NCI-H2196 (cell line): ENCODE data around the gene FGR.
A peak's percentile ranks its signal among the peaks of the same experiment; 100 is the strongest.
"Not testable (repeated sequence)": the region's sequence is repeated elsewhere in the genome, so short reads cannot be mapped to it uniquely, and the experiment has no call there.

Experiments used
- DNase-seq: peaks from one replicate; lab custom pipeline; 2025; ENCODE audit not compliant: unreplicated experiment; lab: John Stamatoyannopoulos, UW

The FGR gene

DNA sequence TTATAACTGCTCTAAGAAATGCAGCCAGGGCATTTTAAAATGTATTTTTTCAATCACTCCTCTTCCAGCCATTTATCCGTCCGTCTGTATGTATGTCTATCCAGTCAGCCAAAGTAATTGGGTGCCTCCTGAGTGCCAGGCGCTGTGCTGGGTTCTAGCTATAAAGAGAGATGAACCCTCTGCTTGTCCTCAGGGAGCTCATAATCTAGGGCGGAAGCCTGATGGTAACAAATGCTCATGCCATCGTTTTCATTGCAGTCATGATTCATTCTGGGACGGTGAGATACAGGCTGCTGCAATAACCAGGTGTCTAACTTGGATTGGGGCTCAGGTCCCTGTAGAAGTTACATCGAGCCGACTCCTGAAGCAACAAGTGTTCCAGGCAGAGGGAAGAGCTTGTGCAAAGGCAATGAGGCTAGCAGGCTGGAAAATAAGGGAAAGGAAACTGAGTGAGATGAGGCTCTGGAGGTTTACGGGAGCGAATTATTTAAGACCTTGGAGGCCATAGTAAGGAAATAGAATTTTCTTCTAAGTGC, 25.4 kb upstream of the FGR start:
- no peak for DNase-seq

DNA sequence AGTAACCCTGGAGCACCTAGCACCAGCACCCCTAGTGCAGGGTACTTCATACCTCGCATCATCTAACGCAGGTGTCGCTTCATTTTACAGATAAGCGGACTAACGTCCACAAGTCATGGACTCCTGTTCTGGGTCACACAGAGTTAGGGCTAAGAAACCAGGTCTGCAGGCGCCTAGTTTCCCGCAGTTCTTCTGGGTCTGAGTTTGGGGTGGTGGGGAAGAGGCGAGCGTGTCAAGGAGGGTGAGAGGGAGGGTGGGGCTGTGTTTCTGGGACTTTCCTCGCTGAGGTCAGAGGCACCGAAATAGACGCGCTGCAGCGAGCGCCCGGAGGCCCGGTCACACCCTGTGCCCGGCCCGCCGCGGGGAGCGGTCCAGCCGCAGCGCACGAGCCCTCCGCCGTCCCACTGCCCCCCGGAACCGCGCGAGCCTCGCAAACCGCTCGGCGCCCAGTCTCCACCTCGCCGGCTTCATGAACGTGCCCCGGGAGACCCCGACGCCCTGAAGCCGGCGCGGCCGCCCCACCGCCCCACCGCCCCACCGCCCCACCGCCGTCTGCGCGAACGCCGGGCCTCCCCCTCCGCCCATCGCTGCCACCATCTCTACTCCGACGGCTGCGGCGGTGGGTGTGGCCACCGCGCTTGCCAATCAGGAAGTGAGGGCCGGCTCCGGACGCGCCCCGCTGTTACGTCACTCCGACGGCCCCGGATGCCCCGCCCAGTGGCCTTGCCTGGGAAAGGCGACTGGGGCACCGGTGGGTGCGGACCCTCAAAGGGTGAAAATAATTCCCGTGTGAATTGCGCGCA, 24.7 kb upstream of the FGR start:
- peak; percentile 92 for DNase-seq

DNA sequence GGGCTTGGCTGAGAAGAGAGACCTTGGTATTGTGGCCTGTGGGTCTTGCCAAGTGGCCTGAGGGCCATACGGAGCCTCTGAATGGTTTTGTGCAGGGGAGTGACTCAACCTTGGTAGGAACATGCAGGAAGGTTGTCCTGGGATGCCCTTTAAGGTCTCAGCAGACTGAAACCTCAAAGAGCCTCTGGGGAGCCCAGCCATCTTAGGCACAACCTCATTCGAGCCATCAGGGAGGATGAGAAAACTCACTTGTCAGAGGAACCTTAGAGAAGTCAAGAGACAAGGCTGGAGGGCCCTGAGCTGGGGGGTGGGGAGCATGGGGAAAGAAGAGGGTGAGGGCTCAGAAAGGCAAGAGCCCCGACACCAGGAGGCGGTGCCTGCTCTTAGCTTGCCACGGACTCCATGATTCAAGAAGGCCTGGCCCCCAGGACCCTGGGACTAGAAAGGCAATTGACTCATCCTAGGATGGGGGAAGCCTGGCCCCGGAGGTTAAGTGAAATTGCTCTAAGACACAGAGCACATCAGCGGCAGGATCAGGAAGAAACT, 24.0 kb upstream of the FGR start:
- DNase-seq: no peak

DNA sequence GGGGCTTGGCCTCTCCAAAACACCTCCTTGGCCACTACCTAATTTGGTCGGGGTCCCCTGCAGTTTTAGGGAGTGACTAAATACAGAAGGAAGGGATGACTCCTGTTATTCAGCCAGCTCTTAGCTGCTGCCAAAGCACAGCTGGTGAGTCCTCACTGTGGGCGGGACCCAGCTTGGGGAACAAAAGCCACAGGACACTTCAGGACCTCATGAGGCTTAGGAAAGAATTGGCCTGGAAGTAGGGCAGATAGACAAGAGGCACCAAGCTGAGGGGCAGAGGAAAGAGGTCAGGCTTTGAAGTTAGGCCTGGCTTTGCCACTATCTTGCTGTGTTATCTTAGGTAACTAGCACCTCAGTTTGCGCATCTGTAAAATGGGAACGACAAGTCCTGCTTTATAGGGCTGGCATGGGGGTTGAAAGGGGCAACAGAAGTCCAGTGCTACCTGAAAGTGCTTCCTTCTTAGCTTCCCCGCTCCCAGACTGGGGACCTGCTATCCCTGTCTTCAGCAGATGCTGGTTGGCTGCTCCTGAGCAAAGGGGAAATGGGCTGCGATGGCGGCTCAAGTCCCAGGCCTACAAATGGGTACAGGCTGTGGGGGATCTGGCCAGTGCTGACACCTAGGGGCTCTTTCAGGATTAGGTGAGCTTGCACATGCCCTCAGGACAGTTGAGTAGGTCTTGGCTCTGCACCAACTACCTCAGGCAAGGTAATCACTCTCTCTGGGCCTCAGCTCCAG, 21.3 kb upstream of the FGR start:
- DNase-seq: peak; percentile 28

DNA sequence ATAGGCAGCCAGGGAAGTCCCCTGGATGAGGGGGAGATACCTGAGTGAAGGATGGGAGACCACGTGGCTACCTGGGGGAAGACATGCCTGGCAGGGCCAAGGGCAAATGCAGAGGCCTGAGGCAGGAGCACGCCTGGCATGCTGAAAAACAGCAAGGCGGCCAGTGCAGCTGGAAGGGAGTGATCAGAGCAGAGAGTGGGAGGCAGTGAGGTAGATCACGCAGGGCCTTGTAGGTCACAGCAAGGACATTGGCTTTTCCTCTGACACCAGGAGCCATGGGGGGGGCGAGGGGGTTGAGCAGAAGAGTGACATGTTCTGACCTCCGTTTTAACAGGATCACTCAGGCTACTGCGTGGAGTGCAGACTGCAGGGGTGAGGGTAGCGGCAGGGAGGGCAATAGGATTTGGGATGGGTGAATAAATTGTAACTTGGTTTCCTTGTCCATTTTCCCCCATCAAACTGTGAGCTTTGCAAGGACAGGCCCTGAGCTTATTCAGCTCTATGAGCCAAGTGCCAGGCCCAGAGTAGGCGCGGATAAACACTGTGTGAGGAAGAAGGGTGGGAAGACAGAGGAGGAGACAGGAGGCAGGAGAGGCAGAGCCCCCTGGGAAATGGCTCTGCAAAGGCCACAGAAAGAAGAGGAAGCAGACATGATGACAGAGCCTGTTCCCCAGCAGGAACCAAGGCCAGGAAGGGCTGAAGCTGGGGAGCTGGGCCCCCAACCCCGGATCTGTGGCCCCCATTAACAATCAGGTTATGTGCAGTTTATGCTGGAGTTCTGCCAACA, 20.4 kb upstream of the FGR start:
- no peak for DNase-seq

DNA sequence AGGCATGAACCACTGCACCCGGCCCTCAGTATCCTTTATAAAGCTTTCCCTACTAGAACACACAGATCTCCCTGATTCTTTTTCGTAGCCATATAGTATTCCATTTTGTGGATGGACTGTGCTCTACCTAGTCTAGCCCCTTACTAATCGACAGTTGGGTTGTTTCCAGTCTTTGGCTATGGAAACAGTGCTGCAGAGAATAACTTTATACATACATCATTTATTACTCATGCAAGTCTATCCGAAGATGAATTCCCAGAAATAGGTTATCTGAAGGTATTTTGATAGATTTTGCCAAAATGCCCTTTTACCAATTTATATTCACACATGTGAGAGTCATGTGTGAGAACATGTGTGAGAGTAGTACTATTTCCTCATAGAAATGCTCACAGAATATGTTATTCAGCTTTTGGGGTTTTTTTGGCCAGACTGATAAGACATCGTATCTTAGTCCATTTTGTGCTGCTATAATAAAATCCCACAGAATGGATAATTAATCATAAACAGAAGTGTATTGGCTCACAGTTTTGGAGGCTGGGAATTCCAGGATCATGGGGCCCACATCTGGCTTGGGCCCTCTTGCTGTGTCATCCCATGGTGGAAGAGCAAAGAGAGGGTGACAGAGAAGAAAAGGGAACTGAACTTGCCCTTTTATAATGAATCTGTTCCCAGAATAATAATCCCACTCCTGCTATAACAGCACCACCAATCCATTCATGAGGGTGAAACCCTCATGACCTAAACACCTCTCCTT, 17.3 kb upstream of the FGR start:
- no peak for DNase-seq

DNA sequence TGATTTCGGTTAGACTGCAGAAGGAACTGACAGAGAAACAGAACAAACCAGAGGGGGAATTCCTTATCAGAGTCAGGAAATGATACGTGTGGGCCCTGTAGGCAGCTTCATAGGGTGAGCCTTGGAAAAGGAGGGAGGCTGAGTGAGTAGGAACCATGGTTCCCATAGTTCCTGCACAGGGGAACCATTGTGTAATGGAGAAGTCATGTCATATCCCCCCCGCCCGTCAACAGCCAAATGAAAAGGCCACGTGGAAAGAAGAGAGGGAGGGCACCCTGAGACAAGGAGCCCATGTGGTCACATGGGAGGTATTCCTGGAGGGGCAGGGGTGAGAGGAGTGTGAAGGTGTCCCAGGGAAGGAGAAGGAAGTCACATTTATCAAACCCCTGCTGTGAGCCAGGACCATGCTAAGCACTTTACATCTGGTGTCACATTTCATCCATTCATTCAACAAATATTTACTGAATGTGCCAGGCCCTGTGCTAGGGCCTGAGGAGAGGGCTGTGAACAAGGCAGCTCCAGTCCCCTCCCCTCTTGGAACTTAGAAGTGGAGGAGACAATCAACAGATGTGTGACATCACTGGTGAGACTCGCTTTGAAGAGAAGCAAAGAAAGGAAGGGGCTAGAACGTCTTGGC, 15.7 kb upstream of the FGR start:
- DNase-seq: peak; percentile 32

DNA sequence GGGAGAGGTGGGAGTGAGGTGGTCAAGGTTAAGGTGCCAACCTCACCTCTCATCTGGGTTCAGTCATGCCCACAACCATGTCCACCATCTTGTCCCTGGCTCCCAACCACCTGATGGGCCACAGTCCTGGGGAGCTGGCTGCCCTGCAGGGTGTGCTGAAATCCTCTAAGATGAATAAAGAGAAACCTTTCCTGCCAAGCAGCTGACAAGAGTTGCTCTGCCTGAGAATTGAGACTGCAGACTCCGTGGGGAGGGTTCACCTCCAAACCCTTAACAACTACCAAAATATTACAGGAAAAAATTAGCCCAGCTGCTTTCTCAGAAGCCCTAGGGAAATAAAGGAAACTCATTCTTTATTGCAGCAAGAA, 15.2 kb upstream of the FGR start:
- DNase-seq: no peak

DNA sequence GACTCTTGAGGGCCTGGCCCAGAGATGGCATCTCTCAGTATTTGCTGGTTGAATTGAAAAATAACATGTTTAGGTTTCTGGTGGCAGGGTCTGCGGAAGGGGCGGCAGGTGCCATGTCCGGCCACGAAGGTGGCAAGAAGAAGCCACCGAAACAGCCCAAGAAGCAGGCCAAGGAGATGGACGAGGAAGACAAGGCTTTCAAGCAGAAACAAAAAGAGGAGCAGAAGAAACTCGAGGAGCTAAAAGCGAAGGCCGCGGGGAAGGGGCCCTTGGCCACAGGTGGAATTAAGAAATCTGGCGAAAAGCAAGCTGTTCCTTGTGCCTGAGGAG, 14.3 kb upstream of the FGR start:
- no peak for DNase-seq

DNA sequence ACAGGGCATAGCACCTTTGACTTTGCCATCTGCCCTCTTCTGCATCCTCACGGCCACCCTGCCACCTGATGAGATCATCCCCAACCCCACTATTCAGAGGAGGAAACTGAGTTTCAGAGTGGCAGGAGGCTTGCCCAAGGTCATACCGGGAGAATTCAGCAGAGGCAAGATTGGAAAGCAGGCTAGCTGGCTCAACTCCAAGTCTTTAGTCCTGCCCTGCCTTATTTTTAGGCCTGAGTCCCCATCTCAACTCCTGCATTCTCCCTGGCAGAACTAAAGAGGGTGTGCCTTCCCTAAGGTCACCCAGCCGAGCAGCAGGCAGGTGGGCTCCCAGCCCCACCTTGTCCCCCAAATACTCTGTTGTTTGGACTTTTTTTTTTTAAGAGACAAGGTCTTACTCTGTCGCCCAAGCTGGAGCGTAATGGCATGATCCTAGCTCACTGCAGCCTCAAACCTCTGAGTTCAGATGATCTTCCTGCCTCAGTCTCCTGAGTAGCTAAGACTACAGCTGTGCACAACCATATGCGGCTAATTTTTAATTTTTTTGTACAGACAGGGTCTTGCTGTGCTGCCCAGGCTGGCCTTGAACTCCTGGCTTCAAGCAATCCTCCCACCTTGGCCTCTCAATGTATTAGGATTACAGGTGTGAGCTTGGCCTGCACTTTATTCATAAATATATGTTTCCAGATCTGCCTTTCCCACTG, 13.8 kb upstream of the FGR start:
- no peak for DNase-seq

DNA sequence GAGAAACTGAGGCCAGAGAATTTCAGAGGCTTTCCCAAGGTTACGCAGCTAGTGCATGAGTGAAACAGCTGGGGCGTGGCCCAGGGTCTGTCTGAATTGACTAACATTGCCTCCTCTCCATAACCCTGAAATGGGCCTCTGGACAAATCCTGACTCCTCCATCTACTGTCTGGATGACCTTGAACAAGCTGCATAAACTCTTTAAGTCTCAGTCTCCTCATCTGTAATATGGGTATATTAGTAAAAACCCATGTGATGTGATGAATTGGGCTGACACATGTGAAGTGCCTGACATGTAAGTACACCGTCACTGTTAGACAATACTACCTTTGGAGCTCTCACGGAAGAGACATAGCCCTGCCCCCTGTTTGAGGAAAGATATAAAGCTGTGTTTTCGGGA, 12.3 kb upstream of the FGR start:
- no peak for DNase-seq

DNA sequence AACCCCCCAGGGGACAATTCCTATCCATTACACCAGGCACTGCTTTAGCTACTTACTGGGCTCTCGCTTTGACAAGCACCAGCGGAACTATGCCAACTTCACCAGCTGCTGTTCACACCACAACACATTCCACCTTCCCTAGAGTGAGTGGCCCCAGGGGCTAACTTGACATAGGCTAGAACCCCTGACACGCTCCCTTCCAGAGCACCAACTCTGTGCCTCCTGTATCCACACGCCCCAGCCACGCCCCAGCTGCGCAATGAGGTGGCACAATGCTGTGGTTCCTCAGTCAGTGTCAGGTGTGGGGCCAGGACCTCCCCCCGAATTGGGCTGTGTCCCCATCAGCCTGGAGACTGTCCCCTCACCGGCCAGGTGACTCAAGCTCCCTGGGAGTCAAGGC, 11.7 kb upstream of the FGR start:
- no peak for DNase-seq

DNA sequence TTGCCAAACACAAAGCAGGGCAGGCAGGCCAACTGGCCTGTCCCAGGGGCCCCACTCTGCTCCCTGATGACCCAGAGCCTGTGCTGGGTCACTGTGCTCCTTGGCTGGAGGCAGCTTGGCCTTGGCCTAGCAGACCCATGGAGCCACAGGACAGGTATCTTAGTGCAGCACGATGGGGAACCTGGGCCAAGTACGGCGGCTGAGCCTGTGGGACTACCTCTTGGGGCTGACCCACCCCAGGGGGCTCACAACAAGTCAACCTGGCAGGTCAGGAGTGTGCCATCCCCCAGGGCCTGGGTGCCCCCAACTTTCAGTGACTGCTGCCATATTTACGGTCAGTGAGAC, 10.1 kb upstream of the FGR start:
- DNase-seq: no peak

DNA sequence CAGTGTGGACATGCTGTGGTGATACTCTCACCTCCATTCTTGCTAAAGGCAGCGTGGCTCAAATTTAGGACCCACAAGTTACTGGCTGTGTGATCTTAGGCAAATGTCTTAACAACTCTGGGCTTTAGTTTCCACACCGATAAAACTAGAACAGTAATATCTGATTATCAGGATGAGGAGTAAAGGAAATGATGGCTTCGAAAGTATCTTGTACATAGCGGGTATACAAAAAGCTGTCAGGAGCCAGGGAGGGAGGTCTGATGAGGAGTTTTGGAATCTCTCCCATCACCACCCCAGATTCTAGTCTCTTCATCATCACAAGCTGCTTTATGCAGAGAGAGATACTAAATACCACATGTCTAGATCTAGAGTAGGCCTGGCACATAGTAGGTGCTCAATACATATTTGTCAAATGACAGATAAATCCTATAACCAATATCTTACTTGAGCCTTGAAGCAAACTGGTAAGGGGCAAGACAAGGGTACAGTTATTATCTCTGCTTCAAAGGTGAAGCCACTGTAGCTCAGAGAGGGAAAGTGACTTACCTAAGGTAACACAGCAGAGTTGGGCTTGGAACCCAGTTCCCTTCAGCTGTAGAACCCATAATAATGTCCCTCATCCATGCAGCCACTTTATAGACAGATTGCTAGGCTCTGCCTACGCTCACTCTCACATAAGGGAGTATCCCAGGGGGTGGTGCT, 9.5 kb upstream of the FGR start:
- no peak for DNase-seq

DNA sequence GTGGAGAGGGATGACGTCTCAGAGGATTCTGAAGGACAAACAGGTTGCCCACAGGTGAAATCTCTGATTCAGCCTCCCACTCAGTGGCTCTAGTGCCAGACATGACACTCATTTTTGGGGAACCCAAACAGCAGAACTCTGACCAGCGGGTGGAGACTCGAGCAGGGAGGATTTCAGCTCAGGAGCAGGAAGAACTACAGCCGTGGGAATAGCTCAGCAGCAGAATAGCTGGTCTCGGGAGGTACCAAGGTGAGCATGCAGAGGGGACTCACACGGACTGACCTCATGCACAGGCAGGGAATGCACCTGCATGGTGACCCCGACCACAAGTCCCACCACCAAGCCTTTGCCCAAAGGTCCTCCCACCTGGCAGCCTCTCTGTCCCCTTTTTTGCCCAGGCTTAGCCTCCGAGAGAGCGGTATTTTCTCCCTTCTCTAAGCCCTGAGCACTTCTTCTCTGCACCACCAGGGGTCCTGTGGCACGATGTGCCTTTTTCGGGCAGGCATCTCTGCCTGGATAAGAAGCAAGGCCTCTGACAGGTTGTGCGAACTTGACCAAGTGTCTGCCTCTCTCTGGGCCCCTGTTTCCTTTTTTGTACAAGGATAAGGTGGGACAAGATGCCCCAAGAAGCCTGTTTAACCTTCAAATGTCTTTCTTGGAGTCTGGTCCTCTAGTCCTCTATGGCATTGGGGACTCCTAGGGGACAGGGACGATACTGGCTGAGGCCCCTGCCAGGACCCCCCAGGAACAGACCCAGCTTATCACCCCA, 8.8 kb upstream of the FGR start:
- DNase-seq: no peak

DNA sequence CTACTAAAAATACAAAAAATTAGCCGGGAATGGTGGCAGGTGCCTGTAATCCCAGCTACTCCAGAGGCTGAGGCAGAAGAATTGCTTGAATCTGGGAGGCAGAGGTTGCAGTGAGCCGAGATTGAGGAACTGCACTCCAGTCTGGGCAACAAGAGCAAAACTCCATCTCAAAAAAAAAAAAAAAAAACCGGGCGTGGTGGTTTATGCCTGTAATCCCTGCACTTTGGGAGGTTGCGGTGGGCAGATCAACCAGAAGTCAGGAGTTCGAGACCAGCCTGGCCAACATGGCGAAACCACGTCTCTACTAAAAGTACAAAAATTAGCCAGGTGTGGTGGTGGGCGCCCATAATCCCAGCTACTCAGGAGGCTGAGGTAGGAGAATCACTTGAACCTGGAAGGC, 5.5 kb upstream of the FGR start:
- DNase-seq: not testable (repeated sequence)

DNA sequence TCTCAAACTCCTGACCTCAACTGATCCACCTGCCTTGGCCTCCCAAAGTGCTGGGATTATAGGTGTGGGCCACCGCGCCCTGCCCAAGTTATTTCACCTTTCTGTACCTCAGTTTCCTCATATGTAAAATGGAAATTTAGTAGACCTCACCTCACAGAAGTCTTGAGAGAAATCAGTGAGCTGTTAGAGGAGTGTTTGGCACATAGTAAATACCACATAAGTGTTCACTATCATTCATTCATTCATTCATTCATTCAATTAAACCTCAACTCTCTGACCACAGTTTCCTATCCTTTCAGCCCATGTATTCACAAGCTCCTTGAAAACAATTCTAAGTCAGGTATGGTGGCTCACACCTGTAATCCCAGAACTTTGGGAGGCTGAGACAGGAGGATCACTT, 3.8 kb upstream of the FGR start:
- no peak for DNase-seq

DNA sequence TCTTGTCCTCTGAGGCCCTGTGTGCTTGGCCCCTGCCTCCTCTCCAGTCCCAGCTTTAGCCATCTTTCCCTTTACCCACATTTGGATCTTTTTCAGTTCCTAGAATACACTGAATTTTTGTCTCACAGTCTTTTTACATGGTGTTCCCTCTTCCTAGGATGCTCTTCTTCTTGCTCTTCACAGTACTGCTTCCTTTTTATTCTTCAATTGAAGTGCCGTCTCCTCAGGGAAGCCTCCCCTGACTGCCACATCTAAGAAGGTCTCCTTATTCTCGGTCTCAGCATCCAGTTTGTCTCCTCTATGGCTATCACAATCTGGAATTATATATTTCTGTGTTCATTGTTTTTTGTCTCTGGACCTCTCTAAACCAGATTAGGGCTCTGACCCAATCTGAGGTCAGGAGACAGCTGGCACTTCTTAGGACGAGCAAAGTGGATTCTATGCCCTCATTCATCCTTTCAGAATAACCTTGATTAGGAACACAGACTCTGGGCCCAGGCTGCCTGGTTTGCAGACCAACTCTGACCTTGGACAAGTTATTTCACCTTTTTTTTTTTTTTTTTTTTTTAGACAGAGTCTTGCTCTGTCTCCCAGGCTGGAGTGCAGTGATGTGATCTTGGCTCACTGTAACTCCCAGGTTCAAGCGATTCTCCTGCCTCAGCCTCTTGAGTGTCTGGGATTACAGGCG, 3.2 kb upstream of the FGR start:
- no peak for DNase-seq
